ENCODE data around the gene CEP128. TPM values are rescaled to one million over a fixed set of nuclear protein-coding genes. Genes with fewer than 3 reads are reported as not detected.
A peak's percentile ranks its signal among the peaks of the same experiment; 100 is the strongest.

The CEP128 gene
- total and polyA plus RNA-seq, 9 donors: 2.9 to 4.9 (median 4.0) TPM

- WGBS (ENCODE audit: insufficient coverage): no CpG with 5 or more reads among the region's 2 CpGs
- Histone ChIP-seq H3K27me3 (ENCODE audit: control insufficient read depth, insufficient read depth, low read length) (no peaks in the 10 kb centered on the region), H3K4me3 (ENCODE audit: low read length) (no peak overlapping the region), H3K27ac (ENCODE audit: low read length) (no peak overlapping the region), H3K4me1 (ENCODE audit: control insufficient read depth, insufficient read depth, low read length) (no peaks in the 10 kb centered on the region), H3K36me3 (ENCODE audit: control insufficient read depth, insufficient read depth, low read length) (no peaks in the 10 kb centered on the region), H3K9me3 (replicated peaks; ENCODE audit: control insufficient read depth, low read depth, low read length) (no peaks in the 10 kb centered on the region)
- no peak for DNase-seq
Observed at GRCh38 chr14:80659783-80660182, 281.8 kb downstream of the CEP128 start.

DNA sequence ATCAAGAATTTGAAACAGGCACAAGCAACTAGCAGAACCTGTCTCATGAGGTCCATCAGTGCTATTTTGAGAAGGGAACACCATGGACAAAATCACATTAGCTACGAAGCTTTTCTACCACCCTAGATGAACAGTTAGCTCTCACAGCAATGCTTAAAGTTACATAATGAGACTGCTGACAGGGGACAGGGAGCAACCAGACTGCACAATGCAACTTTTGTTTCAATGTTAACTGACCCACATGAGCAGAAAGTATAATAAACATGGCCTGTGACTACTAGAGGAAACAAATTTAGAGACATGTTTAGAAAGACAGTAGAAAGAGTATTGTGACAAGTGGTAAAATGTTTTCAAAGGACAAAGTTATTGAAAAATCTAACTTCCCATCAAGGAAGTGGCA is 282.8 kb downstream of the CEP128 start:
- Histone ChIP-seq H3K9me3 (replicated peaks; ENCODE audit: control insufficient read depth, low read depth, low read length) (no peaks in the 10 kb centered on the region), H3K27ac (ENCODE audit: low read length) (no peak overlapping the region), H3K4me3 (ENCODE audit: low read length) (no peak overlapping the region), H3K27me3 (ENCODE audit: control insufficient read depth, insufficient read depth, low read length) (no peaks in the 10 kb centered on the region), H3K36me3 (ENCODE audit: control insufficient read depth, insufficient read depth, low read length) (no peaks in the 10 kb centered on the region), H3K4me1 (ENCODE audit: control insufficient read depth, insufficient read depth, low read length) (no peaks in the 10 kb centered on the region)
- peak; percentile 29 for DNase-seq
- no CpG with 5 or more reads among the region's 1 CpG for WGBS (ENCODE audit: insufficient coverage)

DNA sequence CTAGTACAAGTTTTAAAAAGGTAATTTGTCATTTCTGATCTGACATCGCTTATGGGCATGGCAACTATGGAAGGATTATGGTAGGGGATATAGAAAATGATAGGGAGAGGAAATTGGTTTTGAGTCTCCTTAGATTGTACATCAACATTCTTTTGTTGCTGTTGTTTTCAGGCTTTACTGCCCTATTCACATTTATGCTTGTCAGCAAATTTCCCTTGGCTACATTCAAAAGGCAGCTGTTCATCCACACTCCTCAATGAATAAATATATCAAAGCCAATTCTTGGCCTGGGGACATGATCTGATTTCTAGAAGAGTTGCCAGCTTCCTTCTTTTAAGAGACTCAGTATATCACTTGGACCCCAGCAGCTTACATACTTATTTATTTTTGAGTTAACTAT is 283.4 kb downstream of the CEP128 start:
- Histone ChIP-seq H3K9me3 (replicated peaks; ENCODE audit: control insufficient read depth, low read depth, low read length) (no peaks in the 10 kb centered on the region), H3K4me3 (ENCODE audit: low read length) (no peak overlapping the region), H3K27me3 (ENCODE audit: control insufficient read depth, insufficient read depth, low read length) (no peaks in the 10 kb centered on the region), H3K4me1 (ENCODE audit: control insufficient read depth, insufficient read depth, low read length) (no peaks in the 10 kb centered on the region), H3K36me3 (ENCODE audit: control insufficient read depth, insufficient read depth, low read length) (no peaks in the 10 kb centered on the region), H3K27ac (ENCODE audit: low read length) (no peak overlapping the region)
- peak; percentile 16 for DNase-seq
- no CpG with 5 or more reads among the region's 1 CpG for WGBS (ENCODE audit: insufficient coverage)

DNA sequence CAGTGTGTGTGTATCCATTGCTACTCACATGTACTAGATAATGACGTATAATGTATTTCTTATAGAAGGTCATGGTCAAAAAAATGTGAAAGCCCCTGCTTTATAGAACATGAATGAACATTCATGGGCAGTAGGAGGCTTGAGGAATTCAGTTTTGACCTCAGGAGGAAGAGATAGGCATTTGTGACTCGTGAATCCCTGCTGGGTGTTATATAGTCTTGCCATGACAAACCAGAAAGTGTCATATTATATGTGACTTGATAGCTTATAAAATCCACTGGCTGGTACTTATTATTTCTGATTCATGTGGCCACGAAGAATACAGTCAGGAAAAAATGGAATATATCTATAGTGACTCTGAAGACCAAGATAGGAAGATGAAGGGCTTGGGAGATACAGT is 287.6 kb downstream of the CEP128 start:
- WGBS (ENCODE audit: insufficient coverage): no CpG with 5 or more reads among the region's 3 CpGs
- H3K9me3 ChIP-seq (replicated peaks; ENCODE audit: control insufficient read depth, low read depth, low read length): peaks cover 2% of the 10 kb centered on the region
- H3K4me3 ChIP-seq (ENCODE audit: low read length): no peak overlapping the region
- no peak overlapping the region for H3K27ac ChIP-seq (ENCODE audit: low read length)
- no peaks in the 10 kb centered on the region for H3K4me1 ChIP-seq (ENCODE audit: control insufficient read depth, insufficient read depth, low read length)
- no peaks in the 10 kb centered on the region for H3K27me3 ChIP-seq (ENCODE audit: control insufficient read depth, insufficient read depth, low read length)
- H3K36me3 ChIP-seq (ENCODE audit: control insufficient read depth, insufficient read depth, low read length): no peaks in the 10 kb centered on the region
- no peak for DNase-seq

DNA sequence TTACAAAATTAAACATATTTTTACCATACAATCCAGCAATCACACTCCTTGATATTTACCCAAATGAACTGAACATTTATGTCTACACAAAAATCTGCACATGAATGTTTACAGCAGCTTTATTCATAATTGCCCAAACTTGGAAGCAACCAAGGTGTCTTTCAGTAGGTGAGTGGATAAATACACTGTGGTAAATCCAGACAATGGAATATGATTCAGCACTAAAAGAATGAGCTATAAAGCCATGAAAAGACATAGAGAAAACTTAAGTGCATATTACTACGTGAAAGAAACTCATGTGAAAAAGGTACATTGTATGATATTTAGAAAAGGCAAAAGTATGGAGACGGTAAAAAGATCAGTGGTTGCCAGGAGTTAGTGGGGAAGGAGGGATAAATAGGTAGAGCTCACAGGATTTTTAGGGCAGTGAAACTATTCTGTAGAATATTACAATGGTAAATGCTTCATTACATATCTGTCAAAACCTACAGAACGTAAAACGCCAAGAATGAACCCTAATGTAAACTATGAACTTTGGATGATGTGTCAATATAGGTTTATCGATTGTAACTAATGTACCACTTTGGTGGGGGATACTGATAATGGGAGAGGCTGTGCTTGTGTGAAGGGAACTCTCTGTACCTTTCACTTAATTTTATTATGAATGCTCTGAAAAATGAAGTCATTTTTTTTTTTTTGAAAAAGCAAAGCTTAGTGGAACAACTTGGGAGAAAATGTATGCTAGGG is 295.7 kb downstream of the CEP128 start:
- no peaks in the 10 kb centered on the region for H3K4me1 ChIP-seq (ENCODE audit: control insufficient read depth, insufficient read depth, low read length)
- DNase-seq: no peak
- H3K36me3 ChIP-seq (ENCODE audit: control insufficient read depth, insufficient read depth, low read length): no peaks in the 10 kb centered on the region
- no peaks in the 10 kb centered on the region for H3K27me3 ChIP-seq (ENCODE audit: control insufficient read depth, insufficient read depth, low read length)
- no peaks in the 10 kb centered on the region for H3K9me3 ChIP-seq (replicated peaks; ENCODE audit: control insufficient read depth, low read depth, low read length)
- H3K4me3 ChIP-seq (ENCODE audit: low read length): no peak overlapping the region
- 88% methylated on average over 1 of the region's 5 CpGs for WGBS (ENCODE audit: insufficient coverage)
- no peak overlapping the region for H3K27ac ChIP-seq (ENCODE audit: low read length)

DNA sequence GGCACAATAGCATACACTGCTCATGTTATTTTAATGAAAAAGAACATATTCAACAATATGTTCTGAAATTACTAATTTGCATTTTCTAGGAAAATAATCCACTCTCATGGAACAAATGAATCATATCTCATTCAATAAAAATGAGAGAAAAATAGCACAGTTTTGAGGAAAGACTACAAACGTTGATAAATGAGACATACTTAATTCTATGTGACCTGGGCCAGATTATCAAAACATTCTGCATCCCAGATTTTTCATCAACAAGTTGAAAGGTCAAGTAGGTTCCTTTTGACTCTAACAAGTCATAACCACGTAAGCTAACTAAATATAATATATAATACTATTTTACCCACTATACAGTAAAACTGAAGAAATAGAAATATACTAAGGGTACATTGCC is 296.7 kb downstream of the CEP128 start:
- H3K4me1 ChIP-seq (ENCODE audit: control insufficient read depth, insufficient read depth, low read length): no peaks in the 10 kb centered on the region
- H3K4me3 ChIP-seq (ENCODE audit: low read length): no peak overlapping the region
- H3K27ac ChIP-seq (ENCODE audit: low read length): no peak overlapping the region
- WGBS (ENCODE audit: insufficient coverage): no CpG with 5 or more reads among the region's 2 CpGs
- H3K27me3 ChIP-seq (ENCODE audit: control insufficient read depth, insufficient read depth, low read length): no peaks in the 10 kb centered on the region
- no peaks in the 10 kb centered on the region for H3K9me3 ChIP-seq (replicated peaks; ENCODE audit: control insufficient read depth, low read depth, low read length)
- DNase-seq: no peak
- H3K36me3 ChIP-seq (ENCODE audit: control insufficient read depth, insufficient read depth, low read length): no peaks in the 10 kb centered on the region

GRCh38 chr14:80638620-80639515 is 302.7 kb downstream of the CEP128 start:
- no peak overlapping the region for H3K4me3 ChIP-seq (ENCODE audit: low read length)
- no peaks in the 10 kb centered on the region for H3K4me1 ChIP-seq (ENCODE audit: control insufficient read depth, insufficient read depth, low read length)
- no peaks in the 10 kb centered on the region for H3K36me3 ChIP-seq (ENCODE audit: control insufficient read depth, insufficient read depth, low read length)
- H3K9me3 ChIP-seq (replicated peaks; ENCODE audit: control insufficient read depth, low read depth, low read length): no peaks in the 10 kb centered on the region
- H3K27ac ChIP-seq (ENCODE audit: low read length): no peak overlapping the region
- DNase-seq: no peak
- H3K27me3 ChIP-seq (ENCODE audit: control insufficient read depth, insufficient read depth, low read length): no peaks in the 10 kb centered on the region
- no CpG with 5 or more reads among the region's 6 CpGs for WGBS (ENCODE audit: insufficient coverage)

DNA sequence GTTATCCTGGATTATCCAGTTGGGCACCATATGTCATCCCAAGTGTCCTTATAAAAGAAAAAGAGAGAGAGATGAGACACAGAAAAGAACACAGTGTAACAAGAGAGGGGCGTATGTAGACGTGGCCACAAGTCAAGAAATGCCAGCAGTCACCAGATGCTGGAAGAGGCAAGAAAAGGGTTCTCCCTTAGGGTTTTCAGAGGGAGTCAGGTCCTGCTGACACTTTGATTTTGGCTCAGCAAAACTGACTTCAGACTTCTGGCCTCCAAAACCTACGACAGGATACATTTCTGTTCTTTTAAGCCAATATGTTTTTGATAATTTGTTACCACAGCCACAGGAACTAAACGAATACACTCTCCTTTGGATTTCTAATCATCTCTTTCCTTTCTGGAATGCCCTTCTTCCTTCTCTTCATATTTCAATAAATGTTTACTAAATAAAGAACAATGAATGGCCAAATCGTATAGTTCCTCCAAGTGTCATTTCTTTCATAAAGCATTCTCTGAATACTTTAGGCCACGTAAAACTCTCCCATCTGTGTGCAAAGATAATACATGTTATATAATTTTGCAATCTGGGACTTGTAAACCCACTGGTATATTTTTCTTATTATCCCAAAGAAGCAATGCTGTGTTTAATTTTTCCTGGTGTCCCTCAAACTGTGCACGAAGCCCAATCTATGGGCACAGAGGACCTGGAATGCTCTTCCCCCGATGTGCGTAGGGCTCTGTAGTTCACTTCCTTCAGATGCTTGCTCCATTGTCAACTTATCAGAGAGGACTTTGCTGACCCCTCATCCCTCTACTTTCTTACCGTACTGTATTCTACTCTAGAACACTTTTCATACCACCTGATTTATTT is 303.6 kb downstream of the CEP128 start:
- no peak overlapping the region for H3K27ac ChIP-seq (ENCODE audit: low read length)
- H3K9me3 ChIP-seq (replicated peaks; ENCODE audit: control insufficient read depth, low read depth, low read length): no peaks in the 10 kb centered on the region
- no peaks in the 10 kb centered on the region for H3K27me3 ChIP-seq (ENCODE audit: control insufficient read depth, insufficient read depth, low read length)
- 84% methylated on average over 6 of the region's 10 CpGs for WGBS (ENCODE audit: insufficient coverage)
- no peak for DNase-seq
- no peaks in the 10 kb centered on the region for H3K4me1 ChIP-seq (ENCODE audit: control insufficient read depth, insufficient read depth, low read length)
- H3K4me3 ChIP-seq (ENCODE audit: low read length): no peak overlapping the region
- H3K36me3 ChIP-seq (ENCODE audit: control insufficient read depth, insufficient read depth, low read length): no peaks in the 10 kb centered on the region

GRCh38 chr14:80636071-80636470 is 305.5 kb downstream of the CEP128 start:
- DNase-seq: no peak
- no CpG with 5 or more reads among the region's 1 CpG for WGBS (ENCODE audit: insufficient coverage)
- H3K9me3 ChIP-seq (replicated peaks; ENCODE audit: control insufficient read depth, low read depth, low read length): no peaks in the 10 kb centered on the region

More at GRCh38 chr14:80636071-80636470, 305.5 kb downstream of the CEP128 start:
- Histone ChIP-seq H3K27me3 (ENCODE audit: control insufficient read depth, insufficient read depth, low read length) (no peaks in the 10 kb centered on the region), H3K4me1 (ENCODE audit: control insufficient read depth, insufficient read depth, low read length) (no peaks in the 10 kb centered on the region), H3K27ac (ENCODE audit: low read length) (no peak overlapping the region), H3K4me3 (ENCODE audit: low read length) (no peak overlapping the region), H3K36me3 (ENCODE audit: control insufficient read depth, insufficient read depth, low read length) (no peaks in the 10 kb centered on the region)
